Fibroblast of lung (primary cell): ENCODE results near the gene KTI12. TPM values are rescaled to one million over a fixed set of nuclear protein-coding genes. Genes with fewer than 3 reads are reported as not detected.

Source experiments
- DNase-seq, 2 donors: peaks; one replicate each; pipeline versions ENCODE4 v3.0.0 to v3.0.0-alpha.2; 2010; ENCODE audit warnings: low read depth in 2 of 2
- H2AFZ ChIP-seq: 2 replicates; pipeline ENCODE4 v1.5.1; 2012; ENCODE audit warnings: low read length, control low read depth, inconsistent platforms
- H3K27ac ChIP-seq: 2 replicates; pipeline ENCODE4 v1.5.1; 2011; ENCODE audit warnings: low read length, control low read depth; ENCODE audit not compliant: insufficient read depth
- H3K27me3 ChIP-seq: 2 replicates; pipeline ENCODE4 v1.5.1; 2011; ENCODE audit warnings: mild to moderate bottlenecking, low read length; ENCODE audit not compliant: control insufficient read depth, insufficient read depth
- H3K36me3 ChIP-seq: 2 replicates; pipeline ENCODE4 v1.5.1; 2011; ENCODE audit warnings: low read length; ENCODE audit not compliant: control insufficient read depth, insufficient read depth
- H3K4me1 ChIP-seq: 2 replicates; pipeline ENCODE4 v1.5.1; 2011; ENCODE audit warnings: low read length; ENCODE audit not compliant: control insufficient read depth, insufficient read depth; ENCODE audit errors: extremely low read depth
- H3K4me2 ChIP-seq: 2 replicates; pipeline ENCODE4 v1.5.1; 2011; ENCODE audit warnings: low read length, control low read depth; ENCODE audit not compliant: insufficient read depth; ENCODE audit errors: extremely low read depth
- H3K4me3 ChIP-seq, 4 experiments: fragments of 200-600 bp in 1 of 4; sonication (generic) in 1 of 4; replicated peaks in 1 of 4; 2 replicates each; pipeline ENCODE4 v1.5.1; 2011 to 2016; ENCODE audit warnings: low read length in 4 of 4, low read depth in 3 of 4, mild to moderate bottlenecking in 3 of 4, control low read depth in 2 of 4, inconsistent platforms in 1 of 4, mixed read lengths in 1 of 4; ENCODE audit not compliant: insufficient read depth in 1 of 4; ENCODE audit errors: control extremely low read depth in 1 of 4
- H3K79me2 ChIP-seq: 2 replicates; pipeline ENCODE4 v1.5.1; 2012; ENCODE audit warnings: mild to moderate bottlenecking, low read length, inconsistent platforms; ENCODE audit not compliant: control insufficient read depth, insufficient read depth
- H3K9ac ChIP-seq: 2 replicates; pipeline ENCODE4 v1.5.1; 2011; ENCODE audit warnings: mild to moderate bottlenecking, low read length, control low read depth; ENCODE audit not compliant: insufficient read depth
- H3K9me3 ChIP-seq: 2 replicates; pipeline ENCODE4 v1.5.1; 2012; ENCODE audit warnings: low read depth, low read length; ENCODE audit not compliant: control insufficient read depth, insufficient read depth
- H4K20me1 ChIP-seq: 2 replicates; pipeline ENCODE4 v1.5.1; 2011; ENCODE audit warnings: low read length; ENCODE audit not compliant: control insufficient read depth, insufficient read depth; ENCODE audit errors: extremely low read depth
- CTCF ChIP-seq, 2 donors: IDR thresholded peaks in 1 of 2; conservative IDR thresholded peaks in 1 of 2; 1 replicate in 1 of 2; 2 replicates in 1 of 2; pipeline ENCODE4 v1.5.1; 2011 to 2012; ENCODE audit warnings: low read length in 2 of 2, control low read depth in 1 of 2, inconsistent platforms in 1 of 2, low read depth in 1 of 2, mild to moderate bottlenecking in 1 of 2
- EZH2 ChIP-seq: IDR thresholded peaks from 2 replicates; pipeline ENCODE4 v1.5.1; 2012; ENCODE audit warnings: low read length, control low read depth, mild to moderate bottlenecking; ENCODE audit errors: missing control alignments
- polyA plus RNA-seq, 2 donors: library from polyadenylated mRNA; depleted of rRNA in 1 of 2; stranded (reverse) in 1 of 2; unstranded in 1 of 2; fragments of >200 nt; gene quantifications; 2 replicates each; pipeline ENCODE4 v1.2.1, GENCODE V29; 2011 to 2012; ENCODE audit warnings: missing spikeins in 1 of 2
- total RNA-seq: library from RNA; depleted of rRNA; stranded (reverse); fragments of >200 nt; gene quantifications from 2 replicates; pipeline ENCODE4 v1.2.1, GENCODE V29; 2014

The KTI12 gene
- total and polyA plus RNA-seq, 2 donors (not counting 1 experiment from before 2014, with no cell fraction given): 7.8 to 11.8 TPM

GRCh38 chr1:51988254-51988653 is 45.4 kb downstream of the KTI12 start:
- H3K4me2 ChIP-seq: no peak overlapping the region
- no peak for DNase-seq
- TF ChIP-seq CTCF (conservative IDR thresholded peaks at IDR 0.05 in 1 of 2, IDR thresholded peaks at IDR 0.05 in 1 of 2; ENCODE audit: low read depth in 1 of 2, low read length in 2 of 2): no peak
- TF ChIP-seq EZH2: no peak

GRCh38 chr1:51986718-51987117 is 46.9 kb downstream of the KTI12 start:
- no peaks in the 10 kb centered on the region for H4K20me1 ChIP-seq
- TF ChIP-seq EZH2 (no peak), CTCF (conservative IDR thresholded peaks at IDR 0.05 in 1 of 2, IDR thresholded peaks at IDR 0.05 in 1 of 2; ENCODE audit: low read depth in 1 of 2, low read length in 2 of 2) (no peak)
- no peak overlapping the region for H3K9ac ChIP-seq
- no peak for DNase-seq
- peaks cover 51% of the 10 kb centered on the region for H3K79me2 ChIP-seq
- no peak overlapping the region for H2AFZ ChIP-seq
- H3K27me3 ChIP-seq: no peaks in the 10 kb centered on the region
- no peak overlapping the region for H3K4me2 ChIP-seq
- H3K27ac ChIP-seq: no peak overlapping the region
- H3K9me3 ChIP-seq: no peaks in the 10 kb centered on the region
- no peak overlapping the region for H3K4me3 ChIP-seq
- H3K4me1 ChIP-seq: peaks cover 5% of the 10 kb centered on the region
- no peaks in the 10 kb centered on the region for H3K36me3 ChIP-seq

More at GRCh38 chr1:51988254-51988653, 45.4 kb downstream of the KTI12 start:
- Histone ChIP-seq H3K27me3 (no peaks in the 10 kb centered on the region), H3K27ac (no peak overlapping the region), H3K9me3 (no peaks in the 10 kb centered on the region), H2AFZ (no peak overlapping the region), H3K79me2 (peaks cover 51% of the 10 kb centered on the region), H3K36me3 (no peaks in the 10 kb centered on the region), H3K4me3 (no peak overlapping the region), H3K9ac (no peak overlapping the region), H3K4me1 (peaks cover 5% of the 10 kb centered on the region), H4K20me1 (no peaks in the 10 kb centered on the region)

- H4K20me1 ChIP-seq: no peaks in the 10 kb centered on the region
- TF ChIP-seq CTCF (conservative IDR thresholded peaks at IDR 0.05 in 1 of 2, IDR thresholded peaks at IDR 0.05 in 1 of 2; ENCODE audit: low read depth in 1 of 2, low read length in 2 of 2) (no peak), EZH2 (no peak)
These were observed 51.4 kb downstream of the KTI12 start for GRCh38 chr1:51982161-51982560.

More at GRCh38 chr1:51982161-51982560, 51.4 kb downstream of the KTI12 start:
- Histone ChIP-seq H3K9me3 (no peaks in the 10 kb centered on the region), H3K36me3 (peaks cover under 1% of the 10 kb centered on the region), H3K4me3 (no peak overlapping the region), H3K4me1 (peaks cover 2% of the 10 kb centered on the region), H3K27ac (no peak overlapping the region), H3K27me3 (no peaks in the 10 kb centered on the region), H2AFZ (no peak overlapping the region), H3K4me2 (no peak overlapping the region), H3K9ac (no peak overlapping the region), H3K79me2 (peaks cover 23% of the 10 kb centered on the region)
- no peak for DNase-seq

Other genes starting within 250 kb of the KTI12 start
- 79.1 and 116 TPM in 2 replicates for gene NRDC, start 155.1 kb downstream of the KTI12 start, total RNA-seq
- 136 and 142 TPM in 2 replicates for gene NRDC, start 155.1 kb downstream of the KTI12 start, polyA plus RNA-seq
- 7.2 and 36.5 TPM in 2 replicates for gene RAB3B, start 43.1 kb downstream of the KTI12 start, total RNA-seq
- 45.2 and 51.6 TPM in 2 replicates for gene RAB3B, start 43.1 kb downstream of the KTI12 start, polyA plus RNA-seq
- gene TXNDC12, start 21.4 kb upstream of the KTI12 start, total RNA-seq: 34.5 and 34.7 TPM in 2 replicates
- gene TXNDC12, start 21.4 kb upstream of the KTI12 start, polyA plus RNA-seq: 30.8 and 32.4 TPM in 2 replicates
- 55.5 and 63.2 TPM in 2 replicates for gene BTF3L4, start 22.5 kb upstream of the KTI12 start, total RNA-seq
- 70.0 and 73.3 TPM in 2 replicates for gene BTF3L4, start 22.5 kb upstream of the KTI12 start, polyA plus RNA-seq
- 37.8 and 44.6 TPM in 2 replicates for gene ZFYVE9, start 108.3 kb upstream of the KTI12 start, total RNA-seq
- gene ZFYVE9, start 108.3 kb upstream of the KTI12 start, polyA plus RNA-seq: 12.7 and 13.5 TPM in 2 replicates